GM12878 (cell line): Measurements from ENCODE around the gene CFAP74. TPM values are rescaled to one million over a fixed set of nuclear protein-coding genes. Genes with fewer than 3 reads are reported as not detected.
A peak's percentile ranks its signal among the peaks of the same experiment; 100 is the strongest.

Experiments used
- ATAC-seq: fragments of 200-7000 bp; cut with Tn5 transposase; 3 replicates; pipeline ENCODE4 v1.9.1; 2020; ENCODE audit warnings: mild to moderate bottlenecking, moderate library complexity
- BruUV-seq: library from RNA; stranded (reverse); fragments of 400-500 nt; replicated peaks from 2 replicates; lab custom pipeline; 2021; lab: Mats Ljungman, UMichigan
- CTCF ChIA-PET: fragments of 300-600 bp; sonication (Branson Sonifier 250); formaldehyde crosslinking; extraction: SDS; loops from one replicate; lab custom pipeline; 2021; ENCODE audit warnings: inconsistent platforms; lab: Yijun Ruan, JAX
- POLR2A ChIA-PET: fragments of 350-600 bp; formaldehyde crosslinking; extraction: SDS; loops from one replicate; lab custom pipeline; 2021; ENCODE audit warnings: inconsistent platforms; lab: Charles Lee
- RAD21 ChIA-PET: fragments of 300-600 bp; sonication (Branson Sonifier 250); formaldehyde crosslinking; loops from one replicate; lab custom pipeline; 2023; ENCODE audit warnings: antibody characterized with exemption; ENCODE audit not compliant: unreplicated experiment; lab: Charles Lee
- SMC1A ChIA-PET: fragments of 300-600 bp; sonication (Branson Sonifier 250); formaldehyde crosslinking; loops from one replicate; lab custom pipeline; 2023; ENCODE audit not compliant: unreplicated experiment, uncharacterized antibody; lab: Charles Lee
- DNase-seq: peaks from one replicate; pipeline ENCODE4 v3.0.0-alpha.2; 2011; ENCODE audit warnings: low read depth, low spot score
- FAIRE-seq: peaks from 3 replicates; lab custom pipeline; 2011; peaks lifted over from hg19 to GRCh38; lab: Jason Lieb, UNC
- H2AFZ ChIP-seq: 2 replicates; pipeline ENCODE4 v1.6.0; 2011; ENCODE audit warnings: low read depth, low read length, control low read depth; ENCODE audit not compliant: control insufficient read depth
- H3K27ac ChIP-seq: 2 replicates; pipeline ENCODE4 v1.5.1; 2011; ENCODE audit warnings: control low read depth; ENCODE audit not compliant: control insufficient read depth, insufficient read depth
- H3K27me3 ChIP-seq, 2 experiments: replicated peaks in 1 of 2; 2 replicates each; pipeline versions ENCODE4 v1.6.0 to v1.6.1; 2011; ENCODE audit warnings: low read length in 1 of 2; ENCODE audit not compliant: control insufficient read depth in 2 of 2, insufficient read depth in 2 of 2
- H3K36me3 ChIP-seq, 2 experiments: 2 replicates each; pipeline ENCODE4 v1.5.1; 2011; ENCODE audit warnings: low read length in 1 of 2; ENCODE audit not compliant: control insufficient read depth in 2 of 2, insufficient read depth in 2 of 2
- H3K4me1 ChIP-seq: 2 replicates; pipeline ENCODE4 v1.6.1; 2011; ENCODE audit warnings: mild to moderate bottlenecking, low read length, moderate library complexity, mixed read lengths; ENCODE audit not compliant: control insufficient read depth, insufficient read depth
- H3K4me2 ChIP-seq: 2 replicates; pipeline ENCODE4 v1.6.0; 2011; ENCODE audit warnings: control low read depth; ENCODE audit not compliant: control insufficient read depth, insufficient read depth
- H3K4me3 ChIP-seq: fragments of 200-600 bp; sonication (generic); 2 replicates; pipeline ENCODE4 v1.5.1; 2016
- H3K79me2 ChIP-seq: 2 replicates; pipeline ENCODE4 v1.6.0; 2011; ENCODE audit warnings: low read length; ENCODE audit not compliant: control insufficient read depth, insufficient read depth
- H3K9ac ChIP-seq: 2 replicates; pipeline ENCODE4 v1.8.0; 2011; ENCODE audit warnings: low read length, control low read depth, mixed read lengths; ENCODE audit not compliant: control insufficient read depth, insufficient read depth
- H3K9me3 ChIP-seq: replicated peaks from 3 replicates; pipeline ENCODE4 v1.5.1; 2011; ENCODE audit warnings: mild to moderate bottlenecking, low read length; ENCODE audit not compliant: control insufficient read depth, insufficient read depth
- H4K20me1 ChIP-seq: 2 replicates; pipeline ENCODE4 v1.6.0; 2011; ENCODE audit not compliant: control insufficient read depth, insufficient read depth
- ATF7 ChIP-seq: fragments of 450-650 bp; IDR thresholded peaks from 2 replicates; pipeline ENCODE4 v1.6.1; 2016; ENCODE audit warnings: low read depth, mild to moderate bottlenecking
- BCL3 ChIP-seq: IDR thresholded peaks from 2 replicates; pipeline ENCODE4 v1.6.1; 2011; ENCODE audit warnings: borderline replicate concordance, low read depth, mild to moderate bottlenecking, moderate library complexity, low read length; ENCODE audit not compliant: insufficient read depth, poor library complexity, severe bottlenecking
- BHLHE40 ChIP-seq, 2 experiments: fragments of 450-650 bp in 1 of 2; IDR thresholded peaks; 2 replicates each; pipeline ENCODE4 v1.6.1; 2011 to 2017; ENCODE audit warnings: low read depth in 2 of 2, borderline replicate concordance in 1 of 2, improper control_type of control experiment in 1 of 2, low read length in 1 of 2, mild to moderate bottlenecking in 1 of 2
- CHD4 ChIP-seq: fragments of 200-600 bp; sonication (generic); IDR thresholded peaks from 2 replicates; pipeline ENCODE4 v1.6.1; 2016; ENCODE audit warnings: mild to moderate bottlenecking
- CTCF ChIP-seq, 3 experiments: IDR thresholded peaks in 2 of 3; conservative IDR thresholded peaks in 1 of 3; 2 replicates each; pipeline ENCODE4 v1.5.1; 2011; ENCODE audit warnings: low read depth in 3 of 3, low read length in 3 of 3, mild to moderate bottlenecking in 3 of 3, control low read depth in 2 of 3, moderate library complexity in 2 of 3, inconsistent platforms in 1 of 3, mixed read lengths in 1 of 3; ENCODE audit not compliant: control insufficient read depth in 2 of 3, insufficient read depth in 1 of 3; ENCODE audit errors: extremely low read depth in 1 of 3
- MXI1 ChIP-seq: fragments of 150-350 bp; IDR thresholded peaks from 2 replicates; pipeline ENCODE4 v1.6.1; 2011; ENCODE audit warnings: low read depth, mild to moderate bottlenecking, inconsistent platforms, low read length, improper control_type of control experiment
- NKRF ChIP-seq: fragments of 450-650 bp; conservative IDR thresholded peaks from 2 replicates; pipeline ENCODE4 v1.6.1; 2017; ENCODE audit warnings: mild to moderate bottlenecking, moderate library complexity
- PKNOX1 ChIP-seq: fragments of 450-650 bp; IDR thresholded peaks from 2 replicates; pipeline ENCODE4 v1.6.1; 2016; ENCODE audit warnings: mild to moderate bottlenecking
- POLR2AphosphoS2 ChIP-seq: IDR thresholded peaks from 2 replicates; pipeline ENCODE4 v1.6.1; 2011; ENCODE audit warnings: low read depth, mild to moderate bottlenecking, low read length, improper control_type of control experiment, moderate library complexity
- SMARCA5 ChIP-seq: fragments of 450-650 bp; IDR thresholded peaks from 2 replicates; pipeline ENCODE4 v1.6.1; 2017; ENCODE audit warnings: mild to moderate bottlenecking
- STAT1 ChIP-seq: fragments of 450-650 bp; conservative IDR thresholded peaks from 2 replicates; pipeline ENCODE4 v1.6.1; 2014; ENCODE audit warnings: antibody characterized with exemption, mild to moderate bottlenecking
- TCF7 ChIP-seq: IDR thresholded peaks from 2 replicates; pipeline ENCODE4 v1.6.1; 2014; ENCODE audit warnings: antibody characterized with exemption, borderline replicate concordance
- WRNIP1 ChIP-seq: IDR thresholded peaks from 2 replicates; pipeline ENCODE4 v1.6.1; 2011; ENCODE audit warnings: low read depth, low read length, improper control_type of control experiment, borderline replicate concordance
- ZNF207 ChIP-seq: fragments of 450-650 bp; IDR thresholded peaks from 2 replicates; pipeline ENCODE4 v1.6.1; 2014; ENCODE audit warnings: antibody characterized with exemption, mild to moderate bottlenecking, borderline replicate concordance
- WGBS: methylation state at CpG from one replicate; pipeline ENCODE4 v1.1.6; 2016; ENCODE audit warnings: low lambda C conversion rate; ENCODE audit not compliant: insufficient replicate concordance, insufficient coverage; ENCODE audit errors: missing lambda C conversion rate; 5-methylcytosine and 5-hydroxymethylcytosine counted together
- in situ Hi-C: fragments of 300-500 bp; cut with MboI; formaldehyde crosslinking; loops from 9 replicates; pipeline ENCODE4 v1.14.3; 2018; ENCODE audit warnings: mixed read lengths
- intact Hi-C: fragments of 100-400 bp; cut with micrococcal nuclease; formaldehyde crosslinking; loops from one replicate; pipeline ENCODE4 v1.14.2; 2022; ENCODE audit not compliant: unreplicated experiment
- polyA plus RNA-seq, 11 experiments: library from polyadenylated mRNA; depleted of rRNA in 4 of 11; unstranded in 6 of 11; stranded (reverse) in 5 of 11; fragments of >200 nt; fragmentation: Nextera tagmentation in 4 of 11; fragmentation: Illumina TruSeq in 1 of 11; extraction: Ambion mirVana in 4 of 11; extraction: Trizol in 1 of 11; gene quantifications; 1 replicate in 1 of 11; 2 replicates in 10 of 11; pipeline versions ENCODE4 v1.2.1 to v1.2.3, GENCODE V29; 2011 to 2016; ENCODE audit warnings: inconsistent platforms in 2 of 11, missing spikeins in 2 of 11, low read depth in 1 of 11
- total RNA-seq, 4 experiments: library from RNA; depleted of rRNA in 3 of 4; stranded (reverse); fragments of >200 nt in 3 of 4; fragmentation: Illumina TruSeq in 1 of 4; extraction: Trizol in 1 of 4; gene quantifications; 2 replicates each; pipeline versions ENCODE4 v1.2.1 to v1.2.3, GENCODE V29; 2013 to 2021

The CFAP74 gene
- total and polyA plus RNA-seq, 10 of the 15 experiments (the other 5 are each of a cell fraction or from before 2014, with no cell fraction given): 0.01 TPM; not detected in 9

GRCh38 chr1:1899266-1899966 is 104.2 kb downstream of the CFAP74 start:
- ChIA-PET RAD21 (interaction anchor here (1.2 to 5.6 kb wide), 2 partner anchors 8 to 123 kb away, joined by 3 to 28 read pairs; no protein-coding TSS in a partner anchor), SMC1A (interaction anchor here (1.2 kb wide), 2 partner anchors 8 to 71 kb away, joined by 3 read pairs; no protein-coding TSS in a partner anchor), CTCF (interaction anchor here (0.6 to 2.8 kb wide), 5 partner anchors 9 to 178 kb away, joined by 3 to 9 read pairs (median 4); no protein-coding TSS in a partner anchor), POLR2A (interaction anchor here (1.4 to 2.8 kb wide), 2 partner anchors 9 to 32 kb away, joined by 3 to 10 read pairs; no protein-coding TSS in a partner anchor)
- intact Hi-C loops (no loop called here), in situ Hi-C loops (no loop called here)
- H3K4me3 ChIP-seq: no peak overlapping the region
- no TSS peak for BruUV-seq
- peaks cover 9% of the 10 kb centered on the region for H3K4me1 ChIP-seq
- 18% methylated on average over 16 of the region's 16 CpGs for WGBS
- H3K4me2 ChIP-seq: no peak overlapping the region
- ATAC-seq (peak; percentile 75), FAIRE-seq (no peak), DNase-seq (no peak)
- H3K9me3 ChIP-seq: no peaks in the 10 kb centered on the region; the same call in 2 of the 3 replicates
- H3K27me3 ChIP-seq: no peaks in the 10 kb centered on the region
- no peak overlapping the region for H3K9ac ChIP-seq
- no peak overlapping the region for H2AFZ ChIP-seq
- no peak overlapping the region for H3K27ac ChIP-seq
- no peaks in the 10 kb centered on the region for H3K79me2 ChIP-seq
- no peaks in the 10 kb centered on the region for H3K36me3 ChIP-seq
- no peaks in the 10 kb centered on the region for H4K20me1 ChIP-seq
- TF ChIP-seq POLR2AphosphoS2 (no peak), ATF7 (no peak), ZNF207 (no peak), BHLHE40 (IDR thresholded peaks at IDR 0.05; ENCODE audit: borderline replicate concordance in 1 of 2, low read depth in 2 of 2, low read length in 1 of 2) (no peak), MXI1 (no peak), SMARCA5 (no peak), PKNOX1 (no peak), WRNIP1 (no peak), STAT1 (no peak), TCF7 (no peak), NKRF (no peak), CHD4 (no peak), BCL3 (no peak), CTCF (IDR thresholded peaks at IDR 0.05 in 2 of 3, conservative IDR thresholded peaks at IDR 0.05 in 1 of 3; ENCODE audit: control insufficient read depth in 2 of 3, extremely low read depth in 1 of 3, insufficient read depth in 1 of 3, low read depth in 3 of 3, low read length in 3 of 3) (peak; percentile 43 to 46 (median 45); a peak in 5 of 6 replicates)
